AG09309 (cell line): ENCODE results near the gene GPR137C.
A peak's percentile ranks its signal among the peaks of the same experiment; 100 is the strongest.
"Not testable (repeated sequence)": the region's sequence is repeated elsewhere in the genome, so short reads cannot be mapped to it uniquely, and the experiment has no call there.

Experiments
- DNase-seq: peaks from one replicate; pipeline ENCODE4 v3.0.0-alpha.2; 2010; ENCODE audit warnings: low read depth
- H3K4me3 ChIP-seq: 2 replicates; pipeline ENCODE4 v1.5.1; 2011; ENCODE audit warnings: mild to moderate bottlenecking, low read depth, low read length, moderate library complexity; ENCODE audit not compliant: control insufficient read depth
- CTCF ChIP-seq: IDR thresholded peaks from 2 replicates; pipeline ENCODE4 v1.5.1; 2011; ENCODE audit warnings: mild to moderate bottlenecking, low read depth, low read length, inconsistent platforms; ENCODE audit not compliant: insufficient read depth, control insufficient read depth; ENCODE audit errors: missing control alignments

Gene GPR137C

DNA sequence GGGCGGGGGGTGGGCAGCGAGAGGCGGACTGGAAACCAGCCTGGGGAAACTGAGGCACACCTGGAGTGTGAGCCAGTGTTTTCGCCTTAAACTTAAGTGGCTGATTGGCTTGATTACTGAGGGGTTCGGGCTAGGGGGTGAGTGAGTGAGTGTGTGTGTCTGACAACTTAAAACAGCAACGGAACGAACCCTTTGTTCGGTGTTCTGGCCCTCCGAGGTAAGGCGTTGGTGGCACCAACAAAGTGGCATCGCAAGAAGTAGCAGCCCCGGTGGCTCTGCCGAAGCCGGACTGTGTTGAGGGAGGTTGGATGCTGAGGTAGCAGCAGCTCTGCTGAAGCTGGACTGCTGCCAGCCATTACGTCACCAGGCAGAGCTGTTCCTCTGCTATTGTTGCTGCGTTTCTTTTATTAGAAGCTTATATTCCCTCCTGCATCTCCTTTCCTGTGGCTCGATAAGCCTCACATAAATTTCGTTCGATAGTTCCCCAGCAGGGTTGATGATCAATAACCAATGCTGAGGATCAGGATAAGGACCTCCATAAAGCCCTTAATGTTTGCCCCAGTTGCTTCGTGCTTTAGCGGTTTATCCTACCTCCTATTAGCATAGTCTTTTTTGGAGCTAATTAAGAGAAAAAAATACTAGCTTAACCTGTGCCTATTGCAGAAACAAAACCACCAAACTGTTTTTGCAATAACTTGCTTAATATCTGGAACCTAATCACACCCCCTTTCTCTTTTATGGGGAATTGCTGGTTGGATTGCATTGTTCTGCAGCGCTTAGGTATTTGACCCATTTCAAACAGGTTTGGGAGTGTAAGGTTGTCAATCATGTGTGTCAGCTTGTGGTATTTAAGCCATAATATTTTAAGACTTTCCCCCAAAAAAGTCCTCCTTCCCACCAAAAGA, 1.3 kb downstream of the GPR137C start:
- peak overlapping the region; percentile 64 for H3K4me3 ChIP-seq
- peak; percentile 53 for DNase-seq
- no peak for TF ChIP-seq CTCF

- no peak for TF ChIP-seq CTCF
- no peak for DNase-seq
- H3K4me3 ChIP-seq, result no peak overlapping the region
Observed at GRCh38 chr14:52558688-52559087, 6.1 kb downstream of the GPR137C start.

DNA sequence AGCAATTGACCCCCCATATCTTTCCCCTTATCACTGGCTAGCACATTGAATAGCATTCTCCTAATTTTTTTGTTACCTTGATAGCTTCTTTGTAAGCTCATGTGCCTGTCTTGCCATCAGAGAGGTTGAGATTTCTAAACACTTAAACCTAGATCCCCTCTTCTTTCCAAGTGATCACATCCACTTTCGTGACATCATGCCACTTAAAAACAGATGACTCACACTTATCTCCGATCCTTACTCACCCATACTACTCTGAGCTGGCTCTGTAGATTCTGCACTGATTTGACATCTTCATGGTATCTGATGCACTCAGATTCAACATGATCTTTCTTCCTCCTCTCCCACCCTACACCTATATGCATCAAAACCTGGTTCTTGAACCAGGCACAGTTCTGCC, 10.5 kb downstream of the GPR137C start:
- TF ChIP-seq CTCF, result no peak
- H3K4me3 ChIP-seq, result no peak overlapping the region
- peak; percentile 5 for DNase-seq

DNA sequence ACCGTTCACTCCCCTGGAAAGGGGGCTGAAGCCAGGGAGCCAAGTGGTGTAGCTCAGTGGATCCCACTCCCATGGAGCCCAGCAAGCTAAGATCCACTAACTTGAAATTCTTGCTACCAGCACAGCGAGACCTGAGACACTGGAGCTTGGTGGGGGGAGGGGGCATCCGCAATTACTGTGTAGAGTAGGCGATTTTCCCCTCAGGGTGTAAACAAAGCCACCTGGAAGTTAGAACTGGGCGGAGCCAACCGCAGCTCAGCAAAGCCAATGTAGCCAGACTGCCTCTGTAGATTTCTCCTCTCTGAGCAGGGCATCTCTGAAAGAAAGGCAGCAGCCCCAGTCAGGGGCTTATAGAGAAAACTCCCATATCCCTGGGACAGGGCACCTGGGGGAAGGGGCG, 15.8 kb downstream of the GPR137C start:
- DNase-seq, H3K4me3 ChIP-seq: not testable (repeated sequence)

GRCh38 chr14:52575858-52576257, 23.2 kb downstream of the GPR137C start:
- no peak overlapping the region for H3K4me3 ChIP-seq
- no peak for DNase-seq
- TF ChIP-seq CTCF, result no peak

DNA sequence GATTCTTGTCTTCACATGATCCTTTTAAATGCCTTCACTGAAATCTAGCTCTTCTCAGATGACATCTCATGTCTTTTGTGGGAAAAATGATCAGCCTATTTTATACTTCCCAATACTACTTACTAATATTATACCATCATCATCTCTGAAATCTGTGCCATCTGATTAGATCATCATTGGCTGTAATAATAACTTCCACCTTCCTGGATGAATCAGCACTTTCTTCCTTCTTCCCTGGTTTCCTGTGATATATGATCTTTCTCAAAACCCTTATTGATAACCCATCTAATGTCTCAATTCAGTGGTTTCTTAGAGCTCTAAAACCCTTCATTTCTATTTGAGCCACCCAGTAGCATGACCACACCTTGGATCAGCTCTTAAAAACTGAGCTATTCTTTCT, 30.9 kb downstream of the GPR137C start:
- no peak overlapping the region for H3K4me3 ChIP-seq
- no peak for TF ChIP-seq CTCF
- DNase-seq, result no peak

- TF ChIP-seq CTCF, result no peak
- H3K4me3 ChIP-seq, result no peak overlapping the region
- no peak for DNase-seq
Observed at GRCh38 chr14:52589646-52590045, 37.0 kb downstream of the GPR137C start.
